ENCODE measurements around the gene TRPM6.

DNA sequence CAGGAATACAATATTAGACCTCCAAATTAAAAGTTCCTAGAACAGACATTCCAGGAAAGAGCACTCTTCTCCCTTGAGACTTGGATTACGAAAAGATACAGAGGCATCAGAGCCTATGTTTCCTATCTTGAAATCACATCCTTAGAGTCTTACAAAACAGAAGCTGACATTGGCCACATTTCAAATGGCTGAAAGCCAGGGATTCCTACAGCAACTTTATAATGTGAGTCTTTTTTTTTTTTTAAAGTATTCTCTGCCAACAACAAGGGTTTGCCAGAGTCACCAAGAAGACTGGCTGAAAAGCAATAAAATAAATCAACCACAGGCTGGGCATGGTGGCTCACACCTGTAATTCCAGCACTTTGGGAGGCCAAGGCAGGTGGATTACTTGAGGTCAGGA lies 63.1 kb downstream of the TRPM6 start:
- TF ChIP-seq, protein P1, sequence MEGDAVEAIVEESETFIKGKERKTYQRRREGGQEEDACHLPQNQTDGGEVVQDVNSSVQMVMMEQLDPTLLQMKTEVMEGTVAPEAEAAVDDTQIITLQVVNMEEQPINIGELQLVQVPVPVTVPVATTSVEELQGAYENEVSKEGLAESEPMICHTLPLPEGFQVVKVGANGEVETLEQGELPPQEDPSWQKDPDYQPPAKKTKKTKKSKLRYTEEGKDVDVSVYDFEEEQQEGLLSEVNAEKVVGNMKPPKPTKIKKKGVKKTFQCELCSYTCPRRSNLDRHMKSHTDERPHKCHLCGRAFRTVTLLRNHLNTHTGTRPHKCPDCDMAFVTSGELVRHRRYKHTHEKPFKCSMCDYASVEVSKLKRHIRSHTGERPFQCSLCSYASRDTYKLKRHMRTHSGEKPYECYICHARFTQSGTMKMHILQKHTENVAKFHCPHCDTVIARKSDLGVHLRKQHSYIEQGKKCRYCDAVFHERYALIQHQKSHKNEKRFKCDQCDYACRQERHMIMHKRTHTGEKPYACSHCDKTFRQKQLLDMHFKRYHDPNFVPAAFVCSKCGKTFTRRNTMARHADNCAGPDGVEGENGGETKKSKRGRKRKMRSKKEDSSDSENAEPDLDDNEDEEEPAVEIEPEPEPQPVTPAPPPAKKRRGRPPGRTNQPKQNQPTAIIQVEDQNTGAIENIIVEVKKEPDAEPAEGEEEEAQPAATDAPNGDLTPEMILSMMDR (conservative IDR thresholded peaks at IDR 0.05 in 1 of 2, IDR thresholded peaks at IDR 0.05 in 1 of 2; ENCODE audit: extremely low read depth in 1 of 2, insufficient read depth in 1 of 2, low read depth in 1 of 2, low read length in 2 of 2): no peak
- TF ChIP-seq EZH2 (IDR thresholded peaks at IDR 0.05; ENCODE audit: borderline replicate concordance, low read length): no peak

Data from mammary epithelial cell (primary cell).